Measurements from ENCODE around the gene ZNF827.
A peak's percentile ranks its signal among the peaks of the same experiment; 100 is the strongest.

Gene ZNF827

GRCh38 chr4:145709843-145710242 lies 228.8 kb downstream of the ZNF827 start:
- TF ChIP-seq CTCF (IDR thresholded peaks at IDR 0.05; ENCODE audit: insufficient read depth, low read length, poor library complexity, severe bottlenecking) = no peak
- peak; percentile 19 for DNase-seq (ENCODE audit: extremely low read depth, insufficient read length)
- Histone ChIP-seq H3K4me3 (replicated peaks; ENCODE audit: low read depth, low read length) (no peak overlapping the region), H3K27me3 (replicated peaks; ENCODE audit: control insufficient read depth, insufficient read depth, low read length) (no peaks in the 10 kb centered on the region), H3K36me3 (ENCODE audit: control insufficient read depth, insufficient read depth, low read length) (no peaks in the 10 kb centered on the region)

GRCh38 chr4:145709336-145709735 lies 229.3 kb downstream of the ZNF827 start:
- TF ChIP-seq CTCF (IDR thresholded peaks at IDR 0.05; ENCODE audit: insufficient read depth, low read length, poor library complexity, severe bottlenecking) = no peak
- DNase-seq (ENCODE audit: extremely low read depth, insufficient read length) = no peak
- Histone ChIP-seq H3K4me3 (replicated peaks; ENCODE audit: low read depth, low read length) (no peak overlapping the region), H3K36me3 (ENCODE audit: control insufficient read depth, insufficient read depth, low read length) (no peaks in the 10 kb centered on the region), H3K27me3 (replicated peaks; ENCODE audit: control insufficient read depth, insufficient read depth, low read length) (no peaks in the 10 kb centered on the region)

Measured in GM06990 (cell line).